A673 (cell line): ENCODE results near the gene KNDC1. TPM values are rescaled to one million over a fixed set of nuclear protein-coding genes. Genes with fewer than 3 reads are reported as not detected.

Experiments
- BruUV-seq: library from RNA; stranded (reverse); fragments of 400-500 nt; replicated peaks from 2 replicates; lab custom pipeline; 2021; lab: Mats Ljungman, UMichigan
- CTCF ChIA-PET: fragments of 300-600 bp; sonication (Branson Sonifier 250); formaldehyde crosslinking; loops from one replicate; lab custom pipeline; 2022; ENCODE audit warnings: antibody characterized with exemption; lab: Charles Lee
- POLR2A ChIA-PET: fragments of 300-600 bp; sonication (Branson Sonifier 250); formaldehyde crosslinking; loops from one replicate; lab custom pipeline; 2022; ENCODE audit warnings: antibody characterized with exemption; ENCODE audit not compliant: low non-redundant PET; lab: Charles Lee
- DNase-seq: peaks from one replicate; pipeline ENCODE4 v3.0.0-alpha.2; 2015; ENCODE audit warnings: low spot score
- H3K27ac ChIP-seq: fragments of 200-600 bp; sonication (generic); 2 replicates; pipeline ENCODE4 v1.5.1; 2016; ENCODE audit warnings: mixed run types, low read depth, mild to moderate bottlenecking, mixed read lengths, antibody characterized with exemption, low read length; ENCODE audit not compliant: poor library complexity, severe bottlenecking
- H3K27me3 ChIP-seq: fragments of 200-600 bp; sonication (generic); replicated peaks from 2 replicates; pipeline ENCODE4 v1.6.1; 2017; ENCODE audit warnings: mixed run types, low read depth, mild to moderate bottlenecking, mixed read lengths, antibody characterized with exemption, low read length; ENCODE audit not compliant: insufficient read depth, poor library complexity
- H3K36me3 ChIP-seq: fragments of 200-600 bp; sonication (generic); 2 replicates; pipeline ENCODE4 v1.6.1; 2016; ENCODE audit warnings: mixed run types, mild to moderate bottlenecking, mixed read lengths, antibody characterized with exemption, low read length; ENCODE audit not compliant: insufficient read depth, poor library complexity, severe bottlenecking
- H3K4me1 ChIP-seq: fragments of 200-600 bp; sonication (generic); 2 replicates; pipeline ENCODE4 v1.6.1; 2017; ENCODE audit warnings: mixed run types, mild to moderate bottlenecking, mixed read lengths, antibody characterized with exemption, low read length; ENCODE audit not compliant: insufficient read depth, poor library complexity, severe bottlenecking
- H3K4me3 ChIP-seq: fragments of 200-600 bp; sonication (generic); 2 replicates; pipeline ENCODE4 v1.5.1; 2016; ENCODE audit warnings: low read depth, mixed run types, mild to moderate bottlenecking, mixed read lengths, low read length; ENCODE audit not compliant: poor library complexity, severe bottlenecking
- H3K9me3 ChIP-seq: fragments of 200-600 bp; sonication (generic); 2 replicates; pipeline ENCODE4 v1.6.1; 2016; ENCODE audit warnings: mixed run types, low read depth, mild to moderate bottlenecking, mixed read lengths, antibody characterized with exemption, low read length; ENCODE audit not compliant: poor library complexity, severe bottlenecking
- CTCF ChIP-seq: fragments of 300-800, 200-600 bp; sonication (generic); conservative IDR thresholded peaks from 2 replicates; pipeline ENCODE4 v1.5.1; 2017; ENCODE audit warnings: low read depth, mild to moderate bottlenecking, antibody characterized with exemption, low read length, moderate library complexity, mixed read lengths
- EZH2 ChIP-seq: fragments of 200-600 bp; sonication (generic); IDR thresholded peaks from 2 replicates; pipeline ENCODE4 v1.6.1; 2017; ENCODE audit warnings: borderline replicate concordance, low read depth, mild to moderate bottlenecking, mixed read lengths, antibody characterized with exemption, low read length; ENCODE audit not compliant: poor library complexity, severe bottlenecking
- intact Hi-C: fragments of 100-400 bp; cut with micrococcal nuclease; formaldehyde crosslinking; loops from one replicate; pipeline ENCODE4 v1.10.0; 2022; ENCODE audit not compliant: unreplicated experiment
- total RNA-seq: library from RNA; stranded (reverse); gene quantifications from 2 replicates; pipeline ENCODE4 v1.2.3, GENCODE V29; 2021

The KNDC1 gene
- total RNA-seq, 1 experiment from 2014 or later, result not detected

- no peaks in the 10 kb centered on the region for H3K9me3 ChIP-seq
- H3K4me3 ChIP-seq, result no peak overlapping the region
- POLR2A ChIA-PET, result no interaction called here
- H3K27ac ChIP-seq, result no peak overlapping the region
- CTCF ChIA-PET, result no interaction called here
- no peak for DNase-seq
- intact Hi-C loops, result loop anchor here (10.0 kb wide), 3 partner anchors 194 to 474 kb away; no protein-coding TSS in a partner anchor
- no TSS peak for BruUV-seq
- no peaks in the 10 kb centered on the region for H3K4me1 ChIP-seq
- peaks cover 6% of the 10 kb centered on the region for H3K27me3 ChIP-seq
- H3K36me3 ChIP-seq, result no peaks in the 10 kb centered on the region
- no peak for TF ChIP-seq EZH2
- no peak for TF ChIP-seq CTCF
Measured at GRCh38 chr10:133129071-133129858, 30.8 kb upstream of the KNDC1 start.

GRCh38 chr10:133129859-133130495 is 30.0 kb upstream of the KNDC1 start:
- TF ChIP-seq EZH2, result no peak
- TF ChIP-seq CTCF, result no peak
- H3K36me3 ChIP-seq, result no peaks in the 10 kb centered on the region
- POLR2A ChIA-PET, result no interaction called here
- intact Hi-C loops, result loop anchor here (10.0 kb wide), 3 partner anchors 195 to 475 kb away; no protein-coding TSS in a partner anchor
- BruUV-seq, result no TSS peak
- no peak overlapping the region for H3K27ac ChIP-seq
- H3K4me1 ChIP-seq, result no peaks in the 10 kb centered on the region
- no peaks in the 10 kb centered on the region for H3K9me3 ChIP-seq
- no peak overlapping the region for H3K4me3 ChIP-seq
- CTCF ChIA-PET, result no interaction called here
- no peak for DNase-seq
- peaks cover 2% of the 10 kb centered on the region for H3K27me3 ChIP-seq

- DNase-seq, result no peak
- CTCF ChIA-PET, result no interaction called here
- POLR2A ChIA-PET, result no interaction called here
- Histone ChIP-seq H3K4me3 (no peak overlapping the region), H3K27me3 (no peaks in the 10 kb centered on the region), H3K27ac (no peak overlapping the region), H3K4me1 (no peaks in the 10 kb centered on the region), H3K36me3 (no peaks in the 10 kb centered on the region), H3K9me3 (no peaks in the 10 kb centered on the region)
- TF ChIP-seq CTCF (no peak), EZH2 (no peak)
- intact Hi-C loops, result no loop called here
- BruUV-seq, result no TSS peak
Measured at GRCh38 chr10:133130602-133131001, 29.4 kb upstream of the KNDC1 start.
